MCF 10A (cell line): ENCODE measurements around the gene B4GALT5. TPM values are rescaled to one million over a fixed set of nuclear protein-coding genes. Genes with fewer than 3 reads are reported as not detected.
"Not testable (repeated sequence)": the region's sequence is repeated elsewhere in the genome, so short reads cannot be mapped to it uniquely, and the experiment has no call there.

Source experiments
- BruUV-seq: library from RNA; stranded (reverse); fragments of 400-500 nt; replicated peaks from 2 replicates; lab custom pipeline; 2021; lab: Mats Ljungman, UMichigan
- CTCF ChIA-PET: fragments of 300-600 bp; sonication (Branson Sonifier 250); formaldehyde crosslinking; extraction: SDS; loops from one replicate; lab custom pipeline; 2021; ENCODE audit warnings: antibody characterized with exemption, inconsistent platforms; lab: Yijun Ruan, JAX
- POLR2A ChIA-PET: fragments of 300-600, 350-650 bp; sonication (Branson Sonifier 250); formaldehyde crosslinking; extraction: SDS; loops from one replicate; lab custom pipeline; 2020; ENCODE audit warnings: antibody characterized with exemption, inconsistent platforms; lab: Yijun Ruan, JAX
- DNase-seq: peaks from one replicate; pipeline ENCODE4 v3.0.0-alpha.2; 2018; ENCODE audit not compliant: unreplicated experiment
- H3K27ac Mint-ChIP-seq: one replicate; pipeline ENCODE4 v1.8.0; 2022; ENCODE audit warnings: mild to moderate bottlenecking, low read depth, mixed read lengths; ENCODE audit not compliant: unreplicated experiment
- H3K27me3 Mint-ChIP-seq: one replicate; pipeline ENCODE4 v1.8.0; 2022; ENCODE audit warnings: mixed read lengths; ENCODE audit not compliant: insufficient read depth, unreplicated experiment
- H3K36me3 Mint-ChIP-seq: one replicate; pipeline ENCODE4 v1.8.0; 2022; ENCODE audit warnings: mild to moderate bottlenecking, moderate library complexity, mixed read lengths; ENCODE audit not compliant: insufficient read depth, unreplicated experiment
- H3K4me1 Mint-ChIP-seq: one replicate; pipeline ENCODE4 v1.8.0; 2022; ENCODE audit warnings: mixed read lengths; ENCODE audit not compliant: insufficient read depth, unreplicated experiment
- H3K4me3 Mint-ChIP-seq: one replicate; pipeline ENCODE4 v1.8.0; 2022; ENCODE audit warnings: mild to moderate bottlenecking, moderate library complexity, mixed read lengths; ENCODE audit not compliant: unreplicated experiment
- H3K9me3 Mint-ChIP-seq: one replicate; pipeline ENCODE4 v1.8.0; 2022; ENCODE audit warnings: mixed read lengths; ENCODE audit not compliant: unreplicated experiment
- intact Hi-C: fragments of 100-400 bp; cut with micrococcal nuclease; formaldehyde crosslinking; loops from 2 replicates; pipeline ENCODE4 v1.14.1; 2022
- total RNA-seq: library from RNA; stranded (reverse); gene quantifications from 2 replicates; pipeline ENCODE4 v1.2.3, GENCODE V29; 2022
- TF ChIP-seq, protein P1 (sequence below): fragments of 200-600 bp; IDR thresholded peaks from one replicate; pipeline ENCODE4 v1.8.0; 2022; ENCODE audit warnings: antibody characterized with exemption, mild to moderate bottlenecking; ENCODE audit not compliant: unreplicated experiment

The B4GALT5 gene
- total RNA-seq, 1 experiment from 2014 or later: 17.1 TPM

DNA sequence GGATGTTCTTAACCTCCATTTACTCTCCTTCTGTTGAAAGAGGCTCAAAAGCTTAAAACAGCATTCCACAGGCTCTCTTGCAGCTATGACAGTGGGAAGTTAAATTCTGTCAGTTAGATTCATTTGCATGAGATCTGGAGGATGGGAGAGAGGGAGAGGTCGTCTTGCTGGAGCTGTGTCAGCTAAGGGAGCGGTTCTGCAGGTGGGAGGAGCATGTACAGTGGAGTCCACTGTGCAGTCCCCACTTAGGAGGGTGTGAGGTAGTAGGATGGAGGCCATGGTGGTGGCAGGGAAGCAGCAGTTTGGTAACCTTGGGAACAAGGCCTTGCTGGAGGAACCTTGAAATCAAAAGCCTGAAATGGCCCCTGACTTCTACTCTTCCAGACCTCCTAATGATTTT is 12.0 kb upstream of the B4GALT5 start:
- H3K36me3 Mint-ChIP-seq: no peaks in the 10 kb centered on the region
- CTCF ChIA-PET: interaction anchor here (1.3 kb wide), 1 partner anchor 117 kb away, joined by 4 read pairs; no protein-coding TSS in a partner anchor
- H3K4me1 Mint-ChIP-seq: no peaks in the 10 kb centered on the region
- no peaks in the 10 kb centered on the region for H3K9me3 Mint-ChIP-seq
- H3K27ac Mint-ChIP-seq: no peak overlapping the region
- intact Hi-C loops: no loop called here
- no peak overlapping the region for H3K4me3 Mint-ChIP-seq
- DNase-seq: no peak
- BruUV-seq: no TSS peak
- no peaks in the 10 kb centered on the region for H3K27me3 Mint-ChIP-seq
- POLR2A ChIA-PET: interaction anchor here (0.7 to 3.1 kb wide), 3 partner anchors 11 to 212 kb away, joined by 3 to 13 read pairs (median 3); partner anchors contain the start of gene B4GALT5
- TF ChIP-seq, protein P1, sequence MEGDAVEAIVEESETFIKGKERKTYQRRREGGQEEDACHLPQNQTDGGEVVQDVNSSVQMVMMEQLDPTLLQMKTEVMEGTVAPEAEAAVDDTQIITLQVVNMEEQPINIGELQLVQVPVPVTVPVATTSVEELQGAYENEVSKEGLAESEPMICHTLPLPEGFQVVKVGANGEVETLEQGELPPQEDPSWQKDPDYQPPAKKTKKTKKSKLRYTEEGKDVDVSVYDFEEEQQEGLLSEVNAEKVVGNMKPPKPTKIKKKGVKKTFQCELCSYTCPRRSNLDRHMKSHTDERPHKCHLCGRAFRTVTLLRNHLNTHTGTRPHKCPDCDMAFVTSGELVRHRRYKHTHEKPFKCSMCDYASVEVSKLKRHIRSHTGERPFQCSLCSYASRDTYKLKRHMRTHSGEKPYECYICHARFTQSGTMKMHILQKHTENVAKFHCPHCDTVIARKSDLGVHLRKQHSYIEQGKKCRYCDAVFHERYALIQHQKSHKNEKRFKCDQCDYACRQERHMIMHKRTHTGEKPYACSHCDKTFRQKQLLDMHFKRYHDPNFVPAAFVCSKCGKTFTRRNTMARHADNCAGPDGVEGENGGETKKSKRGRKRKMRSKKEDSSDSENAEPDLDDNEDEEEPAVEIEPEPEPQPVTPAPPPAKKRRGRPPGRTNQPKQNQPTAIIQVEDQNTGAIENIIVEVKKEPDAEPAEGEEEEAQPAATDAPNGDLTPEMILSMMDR: no peak

DNA sequence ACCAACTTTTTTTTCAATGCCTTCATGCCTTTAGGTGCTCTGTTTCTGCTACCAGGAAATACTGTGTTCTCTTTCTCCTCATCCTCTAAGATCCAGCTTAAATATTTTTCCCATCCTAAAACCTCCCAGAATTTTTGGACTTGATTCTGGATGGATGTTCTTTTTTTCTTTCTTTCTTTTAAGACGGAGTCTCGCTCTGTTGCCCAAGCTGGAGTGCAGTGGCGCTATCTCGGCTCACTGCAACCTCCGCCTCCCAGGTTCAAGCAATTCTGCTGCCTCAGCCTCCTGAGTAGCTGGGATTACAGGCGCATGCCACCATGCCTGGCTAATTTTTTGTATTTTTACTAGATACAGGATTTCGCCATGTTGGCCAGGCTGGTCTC is 11.5 kb upstream of the B4GALT5 start:
- H3K9me3 Mint-ChIP-seq, H3K27ac Mint-ChIP-seq, intact Hi-C loops, H3K36me3 Mint-ChIP-seq, H3K4me1 Mint-ChIP-seq, H3K4me3 Mint-ChIP-seq, H3K27me3 Mint-ChIP-seq, BruUV-seq, DNase-seq: not testable (repeated sequence)
- ChIA-PET POLR2A (interaction anchor here (0.7 to 3.1 kb wide), 2 partner anchors 10 to 212 kb away, joined by 3 to 13 read pairs; partner anchors contain the start of gene B4GALT5), CTCF (interaction anchor here (0.6 to 1.3 kb wide), 2 partner anchors 117 to 563 kb away, joined by 3 to 4 read pairs; no protein-coding TSS in a partner anchor)

DNA sequence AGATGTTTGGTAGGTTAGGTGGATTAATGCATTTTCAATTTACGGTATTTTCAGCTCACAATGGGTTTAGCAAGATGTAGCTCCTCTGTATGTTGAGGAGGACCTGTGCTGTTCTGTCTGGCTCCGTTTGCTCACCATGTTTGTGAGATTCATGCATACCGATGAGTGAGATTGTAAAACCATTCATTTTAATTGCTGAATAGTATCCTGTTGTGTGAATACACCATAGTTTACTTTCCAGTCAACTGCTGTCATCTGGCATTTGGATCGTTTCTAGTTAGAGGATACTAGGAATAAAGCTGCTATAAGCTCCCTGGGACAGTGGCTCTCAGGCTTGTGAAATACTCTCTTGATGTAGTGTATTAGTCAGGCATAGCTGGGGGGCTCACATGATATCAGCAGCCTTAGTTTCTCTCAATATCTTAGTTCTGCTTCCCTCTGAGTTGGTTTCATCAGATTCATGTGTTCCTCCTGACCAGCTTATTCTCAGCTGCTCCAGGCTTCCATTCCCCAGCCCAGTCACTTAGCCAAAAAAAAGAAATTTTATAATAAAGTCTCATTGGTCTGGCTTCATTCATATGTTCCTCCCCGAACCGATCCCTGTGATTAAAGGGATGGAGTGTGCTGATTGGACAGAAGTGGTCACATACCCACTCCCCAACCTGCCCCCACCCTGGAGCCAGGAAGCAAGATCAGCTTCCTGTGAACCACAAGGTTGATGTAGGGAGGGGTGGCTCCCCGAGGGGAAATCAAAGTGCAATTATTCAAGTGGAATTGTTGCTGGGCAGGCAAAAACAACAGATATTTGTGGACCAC is 10.9 kb upstream of the B4GALT5 start:
- Mint-ChIP-seq H3K9me3 (no peaks in the 10 kb centered on the region), H3K36me3 (no peaks in the 10 kb centered on the region), H3K4me1 (no peaks in the 10 kb centered on the region), H3K4me3 (no peak overlapping the region), H3K27me3 (no peaks in the 10 kb centered on the region), H3K27ac (no peak overlapping the region)
- DNase-seq: no peak
- BruUV-seq: no TSS peak
- ChIA-PET CTCF (interaction anchor here (0.6 to 1.0 kb wide), 5 partner anchors 93 to 563 kb away, joined by 3 read pairs; no protein-coding TSS in a partner anchor), POLR2A (interaction anchor here (0.7 to 3.1 kb wide), 4 partner anchors 10 to 774 kb away, joined by 3 to 13 read pairs (median 3); partner anchors contain the start of gene B4GALT5)
- TF ChIP-seq, protein P1: no peak
- intact Hi-C loops: no loop called here

DNA sequence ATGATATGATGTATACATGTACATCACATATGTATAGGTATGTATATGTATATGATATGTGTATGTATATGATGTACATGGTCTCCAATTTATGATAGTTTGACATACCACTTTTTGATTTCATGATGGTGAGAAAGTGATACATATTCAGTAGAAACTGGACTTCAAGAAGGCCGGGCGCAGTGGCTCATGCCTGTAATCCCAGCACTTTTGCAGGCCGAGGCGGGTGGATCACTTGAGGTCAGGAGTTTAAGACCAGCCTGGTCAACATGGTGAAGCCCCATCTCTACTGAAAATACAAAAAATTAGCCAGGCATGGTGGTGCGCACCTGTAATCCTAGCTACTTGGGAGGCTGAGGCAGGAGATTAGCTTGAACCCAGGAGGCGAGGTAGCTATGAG is 10.1 kb upstream of the B4GALT5 start:
- H3K9me3 Mint-ChIP-seq, intact Hi-C loops, H3K4me3 Mint-ChIP-seq, H3K27ac Mint-ChIP-seq, H3K27me3 Mint-ChIP-seq, DNase-seq, BruUV-seq, H3K4me1 Mint-ChIP-seq, H3K36me3 Mint-ChIP-seq: not testable (repeated sequence)
- ChIA-PET CTCF (interaction anchor here (0.6 to 1.0 kb wide), 2 partner anchors 94 to 113 kb away, joined by 3 read pairs; no protein-coding TSS in a partner anchor), POLR2A (interaction anchor here (0.6 to 1.0 kb wide), 2 partner anchors 9 to 44 kb away, joined by 3 read pairs; no protein-coding TSS in a partner anchor)

DNA sequence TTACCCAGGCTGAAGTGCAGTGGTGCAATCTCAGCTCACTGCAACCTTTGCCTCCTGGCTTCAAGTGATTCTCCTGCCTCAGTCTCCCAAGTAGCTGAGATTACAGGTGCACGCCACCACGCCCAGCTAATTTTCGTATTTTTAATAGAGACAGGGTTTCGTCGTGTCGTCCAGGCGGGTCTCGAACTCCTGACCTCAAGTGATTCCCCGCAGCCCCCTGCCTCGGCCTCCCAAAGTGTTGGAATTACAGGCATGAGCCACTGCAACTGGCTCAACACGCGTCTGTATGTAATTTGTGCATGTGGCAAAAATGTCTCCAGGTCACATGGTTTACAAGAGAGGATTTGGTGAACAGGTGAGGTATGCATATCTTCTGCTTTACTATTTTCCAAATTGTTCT is 7.6 kb upstream of the B4GALT5 start:
- H3K4me3 Mint-ChIP-seq, BruUV-seq, H3K27ac Mint-ChIP-seq, H3K9me3 Mint-ChIP-seq, DNase-seq, POLR2A ChIA-PET, H3K27me3 Mint-ChIP-seq, H3K36me3 Mint-ChIP-seq, intact Hi-C loops, H3K4me1 Mint-ChIP-seq: not testable (repeated sequence)
- CTCF ChIA-PET: interaction anchor here (0.5 to 1.3 kb wide), 3 partner anchors 27 to 111 kb away, joined by 3 to 4 read pairs (median 3); no protein-coding TSS in a partner anchor
